GM13976 (cell line): ENCODE data around the gene RBM17.

Experiments
- DNase-seq: peaks from one replicate; pipeline ENCODE4 v3.0.0; 2012; ENCODE audit warnings: low spot score
- in situ Hi-C: fragments of 300-500 bp; cut with MboI; formaldehyde crosslinking; loops from one replicate; pipeline ENCODE4 v1.12.0; 2022; ENCODE audit warnings: low sequenced_read_pairs, mixed read lengths, inconsistent platforms; ENCODE audit not compliant: unreplicated experiment
- TF ChIP-seq, protein P1 (sequence below): IDR thresholded peaks from 2 replicates; pipeline ENCODE4 v1.5.1; 2012; ENCODE audit warnings: borderline replicate concordance, mild to moderate bottlenecking; ENCODE audit not compliant: insufficient read depth; ENCODE audit errors: extremely low read depth, missing control alignments, control extremely low read depth

Gene RBM17

DNA sequence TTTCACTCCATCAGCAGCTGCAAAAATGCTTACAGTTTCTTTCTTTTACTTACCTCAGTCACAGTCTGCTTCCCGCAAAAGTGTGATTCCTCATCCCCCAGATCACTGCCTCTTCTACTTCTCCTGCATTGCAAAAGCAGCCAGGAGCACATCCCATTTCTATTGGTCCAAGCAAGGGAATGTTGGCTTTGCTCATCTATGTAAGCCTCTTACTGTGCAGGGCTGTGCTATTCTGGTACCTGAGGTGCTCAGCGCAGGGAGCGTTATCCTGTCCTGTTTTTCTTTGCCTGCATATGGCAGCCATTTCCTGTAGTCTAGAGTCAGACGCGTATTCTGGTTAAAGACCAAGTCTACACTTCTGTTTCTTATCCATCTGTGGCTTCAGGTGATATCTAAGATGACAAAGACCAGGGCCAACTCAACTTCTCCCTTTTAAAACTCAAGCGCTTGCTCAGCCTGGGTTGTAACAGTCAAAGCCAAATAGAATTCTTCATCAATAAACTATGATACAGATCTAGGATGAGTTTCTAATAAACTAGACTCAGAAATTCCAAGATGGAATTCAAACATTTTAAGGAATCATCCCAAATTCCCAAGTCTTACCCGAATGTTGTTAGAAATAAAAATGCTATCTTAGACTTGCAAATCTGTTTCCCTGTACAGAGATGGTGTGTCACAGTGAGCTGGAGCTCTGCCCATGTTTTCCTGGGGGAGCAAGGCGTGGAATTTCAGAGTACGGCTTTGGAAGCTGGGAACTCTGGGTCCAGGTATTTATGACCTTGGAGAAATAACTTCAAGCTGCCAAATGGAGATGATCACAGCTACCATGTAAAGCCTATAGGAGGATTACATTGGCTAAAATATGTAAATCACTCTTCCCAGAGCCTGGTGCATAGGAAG, 6.1 kb upstream of the RBM17 start:
- in situ Hi-C loops, result no loop called here

DNA sequence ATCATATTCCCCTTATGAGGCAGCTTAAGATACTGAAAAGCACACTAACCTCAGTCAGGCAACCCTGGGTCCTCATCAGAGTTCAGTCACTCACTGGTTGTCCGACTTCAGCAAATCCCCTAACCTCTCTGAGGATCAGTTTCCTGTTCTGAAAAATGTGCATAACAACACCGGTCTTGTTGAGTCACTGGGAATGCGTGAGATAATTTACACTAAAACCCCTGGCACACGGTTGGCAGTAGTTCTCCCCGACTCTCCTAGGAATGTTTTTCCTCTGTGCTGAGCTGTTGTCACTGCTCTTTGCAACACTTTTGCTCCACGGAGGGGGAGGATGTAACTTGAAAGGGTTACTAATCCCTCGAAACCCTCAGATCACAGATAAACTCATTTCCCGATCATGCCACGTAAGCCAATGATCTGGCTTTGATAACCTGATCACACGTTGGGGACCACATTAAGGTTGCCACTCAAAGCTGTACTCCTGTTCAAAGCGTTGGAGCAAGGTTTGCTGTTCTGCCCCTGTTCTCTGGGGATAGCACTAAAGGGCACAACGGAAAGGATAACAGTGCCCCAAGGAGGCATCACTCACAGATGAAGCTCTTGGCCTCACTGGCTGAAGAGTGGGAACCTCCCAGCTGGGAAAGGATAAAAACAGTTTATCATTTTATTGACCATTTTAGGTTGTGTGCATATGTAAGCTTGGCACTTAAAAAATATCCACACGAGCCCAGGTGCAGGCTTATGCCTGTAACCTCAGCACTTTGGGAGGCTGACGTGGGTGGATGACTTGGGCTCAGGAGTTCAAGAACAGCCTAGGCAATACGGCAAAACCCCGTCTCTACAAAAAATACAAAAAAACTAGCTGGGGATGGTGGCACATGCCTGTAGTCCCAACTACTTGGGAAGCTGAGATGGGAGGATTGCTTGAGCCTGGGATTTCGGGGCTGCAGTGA, 5.0 kb upstream of the RBM17 start:
- in situ Hi-C loops, result no loop called here
- TF ChIP-seq, protein P1, sequence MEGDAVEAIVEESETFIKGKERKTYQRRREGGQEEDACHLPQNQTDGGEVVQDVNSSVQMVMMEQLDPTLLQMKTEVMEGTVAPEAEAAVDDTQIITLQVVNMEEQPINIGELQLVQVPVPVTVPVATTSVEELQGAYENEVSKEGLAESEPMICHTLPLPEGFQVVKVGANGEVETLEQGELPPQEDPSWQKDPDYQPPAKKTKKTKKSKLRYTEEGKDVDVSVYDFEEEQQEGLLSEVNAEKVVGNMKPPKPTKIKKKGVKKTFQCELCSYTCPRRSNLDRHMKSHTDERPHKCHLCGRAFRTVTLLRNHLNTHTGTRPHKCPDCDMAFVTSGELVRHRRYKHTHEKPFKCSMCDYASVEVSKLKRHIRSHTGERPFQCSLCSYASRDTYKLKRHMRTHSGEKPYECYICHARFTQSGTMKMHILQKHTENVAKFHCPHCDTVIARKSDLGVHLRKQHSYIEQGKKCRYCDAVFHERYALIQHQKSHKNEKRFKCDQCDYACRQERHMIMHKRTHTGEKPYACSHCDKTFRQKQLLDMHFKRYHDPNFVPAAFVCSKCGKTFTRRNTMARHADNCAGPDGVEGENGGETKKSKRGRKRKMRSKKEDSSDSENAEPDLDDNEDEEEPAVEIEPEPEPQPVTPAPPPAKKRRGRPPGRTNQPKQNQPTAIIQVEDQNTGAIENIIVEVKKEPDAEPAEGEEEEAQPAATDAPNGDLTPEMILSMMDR, result no peak
- DNase-seq, result no peak

More for the DNA sequence above, 6.1 kb upstream of the RBM17 start:
- DNase-seq, result no peak
- TF ChIP-seq, protein P1, result no peak

DNA sequence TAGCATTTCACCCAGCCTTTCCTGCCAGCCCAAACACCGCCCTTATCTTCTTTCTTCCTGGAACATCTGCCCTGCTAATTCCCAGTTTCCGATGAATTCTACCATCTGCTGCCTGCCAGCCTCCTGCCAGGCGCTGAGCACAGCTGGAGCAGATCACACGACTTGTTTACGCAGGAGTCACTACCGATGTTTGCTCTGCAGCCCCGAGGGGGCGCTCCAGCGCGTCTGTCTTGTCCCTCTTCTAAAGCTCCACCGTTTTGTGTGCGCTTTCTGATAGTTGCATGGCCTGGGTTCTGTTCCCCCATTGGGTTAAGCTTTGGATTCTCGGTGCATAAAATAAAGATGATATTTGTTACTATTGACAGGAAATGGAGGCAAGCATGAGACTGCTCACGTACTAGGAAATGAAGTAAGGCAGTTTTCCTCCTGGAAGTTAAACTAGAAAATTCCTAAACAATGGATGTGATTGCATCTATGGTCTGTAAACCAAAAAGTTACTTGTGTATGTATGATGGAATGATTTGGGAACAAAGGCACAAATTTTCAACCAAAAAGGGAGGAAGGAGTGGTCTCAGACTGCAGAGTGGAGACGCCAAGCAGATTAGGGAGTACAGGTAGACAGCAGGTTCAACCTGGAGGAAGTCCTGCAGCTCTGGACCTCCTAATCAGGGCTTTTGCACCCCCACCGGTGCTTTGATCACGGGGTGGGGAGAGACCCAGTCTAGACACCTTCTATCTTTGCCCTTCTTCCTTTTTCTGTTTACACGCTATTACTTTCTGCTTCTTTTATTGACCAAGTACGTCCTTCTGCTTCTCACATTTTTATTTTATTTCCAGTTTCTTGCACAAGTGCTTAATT, 2.2 kb upstream of the RBM17 start:
- peak; percentile 78 for DNase-seq
- in situ Hi-C loops, result no loop called here

GRCh38 chr10:6089334-6090219, 743 bp downstream of the RBM17 start:
- in situ Hi-C loops, result no loop called here
- DNase-seq, result no peak
- TF ChIP-seq, protein P1, result no peak

More for the DNA sequence above, 2.2 kb upstream of the RBM17 start:
- TF ChIP-seq, protein P1, result peak; percentile 87

DNA sequence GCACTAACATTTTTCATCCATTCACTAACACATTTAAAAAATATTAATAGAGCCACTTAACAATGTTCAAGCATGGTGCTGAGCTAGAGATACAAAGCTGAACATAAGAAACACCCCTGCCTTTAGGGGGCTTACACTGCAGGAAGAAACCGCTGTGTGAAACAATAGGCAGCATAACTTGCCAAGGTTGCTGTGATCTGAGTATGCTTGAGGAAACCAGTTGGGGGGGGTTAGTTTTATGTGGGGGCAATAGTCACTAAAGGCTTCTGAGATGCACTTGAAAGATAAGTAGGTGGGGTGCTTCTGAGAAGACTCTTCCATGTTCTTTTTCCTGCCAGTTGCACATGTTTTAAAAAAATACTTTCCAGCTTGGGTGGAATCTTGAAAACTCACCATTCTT, 2.8 kb downstream of the RBM17 start:
- TF ChIP-seq, protein P1, result no peak
- DNase-seq, result no peak
- in situ Hi-C loops, result no loop called here
